GM21367 (cell line): Measurements from ENCODE around the gene ATOH8.

Experiments used
- ATAC-seq: cut with Tn5 transposase; IDR thresholded peaks from one replicate; pipeline ENCODE4 v1.9.1; 2021; ENCODE audit not compliant: unreplicated experiment

Gene ATOH8

GRCh38 chr2:85769236-85769982 lies 15.6 kb downstream of the ATOH8 start:
- no peak for ATAC-seq

GRCh38 chr2:85769983-85770362 lies 16.2 kb downstream of the ATOH8 start:
- no peak for ATAC-seq

- no peak for ATAC-seq
Observed at GRCh38 chr2:85770369-85770768, 16.6 kb downstream of the ATOH8 start.

- ATAC-seq = no peak
Observed at GRCh38 chr2:85770786-85771409, 17.1 kb downstream of the ATOH8 start.

GRCh38 chr2:85771486-85771885 lies 17.7 kb downstream of the ATOH8 start:
- no peak for ATAC-seq

- no peak for ATAC-seq
Observed at GRCh38 chr2:85772019-85772745, 18.4 kb downstream of the ATOH8 start.

- no peak for ATAC-seq
Observed at GRCh38 chr2:85772841-85773491, 19.2 kb downstream of the ATOH8 start.

GRCh38 chr2:85773692-85774091 lies 19.9 kb downstream of the ATOH8 start:
- ATAC-seq = no peak

GRCh38 chr2:85774126-85774978 lies 20.6 kb downstream of the ATOH8 start:
- ATAC-seq = no peak

GRCh38 chr2:85775406-85776381 lies 21.9 kb downstream of the ATOH8 start:
- ATAC-seq = no peak

- ATAC-seq = no peak
Observed at GRCh38 chr2:85776672-85777071, 22.9 kb downstream of the ATOH8 start.

- no peak for ATAC-seq
Observed at GRCh38 chr2:85777441-85777861, 23.7 kb downstream of the ATOH8 start.

GRCh38 chr2:85778646-85779379 lies 25.0 kb downstream of the ATOH8 start:
- ATAC-seq = no peak

GRCh38 chr2:85779641-85780315 lies 26.0 kb downstream of the ATOH8 start:
- no peak for ATAC-seq

- ATAC-seq = no peak
Observed at GRCh38 chr2:85780316-85781012, 26.7 kb downstream of the ATOH8 start.

GRCh38 chr2:85781013-85781332 lies 27.2 kb downstream of the ATOH8 start:
- no peak for ATAC-seq

GRCh38 chr2:85783796-85784195 lies 30.0 kb downstream of the ATOH8 start:
- no peak for ATAC-seq

- ATAC-seq = no peak
Observed at GRCh38 chr2:85784474-85784986, 30.7 kb downstream of the ATOH8 start.
